ENCODE results near the gene SGTA.

SGTA gene

GRCh38 chr19:2726904-2727639 is 56.0 kb downstream of the SGTA start:
- TF ChIP-seq CTCF (IDR thresholded peaks at IDR 0.05; ENCODE audit: low read depth, low read length, missing control alignments) = no peak
- H3K4me3 ChIP-seq (replicated peaks; ENCODE audit: low read depth, low read length) = no peak overlapping the region
- DNase-seq (ENCODE audit: extremely low read depth, low read depth) = no peak

- no peak overlapping the region for H3K4me3 ChIP-seq (replicated peaks; ENCODE audit: low read depth, low read length)
- DNase-seq (ENCODE audit: extremely low read depth, low read depth) = no peak
- TF ChIP-seq CTCF (IDR thresholded peaks at IDR 0.05; ENCODE audit: low read depth, low read length, missing control alignments) = no peak
These were observed 56.8 kb downstream of the SGTA start for GRCh38 chr19:2726160-2726855.

- DNase-seq (ENCODE audit: extremely low read depth, low read depth) = no peak
- no peak overlapping the region for H3K4me3 ChIP-seq (replicated peaks; ENCODE audit: low read depth, low read length)
- TF ChIP-seq CTCF (IDR thresholded peaks at IDR 0.05; ENCODE audit: low read depth, low read length, missing control alignments) = no peak
These were observed 58.9 kb downstream of the SGTA start for GRCh38 chr19:2724148-2724557.

- DNase-seq (ENCODE audit: extremely low read depth, low read depth) = no peak
- TF ChIP-seq CTCF (IDR thresholded peaks at IDR 0.05; ENCODE audit: low read depth, low read length, missing control alignments) = no peak
- H3K4me3 ChIP-seq (replicated peaks; ENCODE audit: low read depth, low read length) = no peak overlapping the region
These were observed 59.3 kb downstream of the SGTA start for GRCh38 chr19:2723747-2724146.

- no peak for TF ChIP-seq CTCF (IDR thresholded peaks at IDR 0.05; ENCODE audit: low read depth, low read length, missing control alignments)
- H3K4me3 ChIP-seq (replicated peaks; ENCODE audit: low read depth, low read length) = no peak overlapping the region
- DNase-seq (ENCODE audit: extremely low read depth, low read depth) = no peak
These were observed 59.7 kb downstream of the SGTA start for GRCh38 chr19:2723345-2723715.

GRCh38 chr19:2722541-2723344 is 60.3 kb downstream of the SGTA start:
- no peak overlapping the region for H3K4me3 ChIP-seq (replicated peaks; ENCODE audit: low read depth, low read length)
- TF ChIP-seq CTCF (IDR thresholded peaks at IDR 0.05; ENCODE audit: low read depth, low read length, missing control alignments) = no peak
- no peak for DNase-seq (ENCODE audit: extremely low read depth, low read depth)

Measured in HFF-Myc (cell line).